GM12878 (cell line): ENCODE data around the gene NUFIP1. TPM values are rescaled to one million over a fixed set of nuclear protein-coding genes. Genes with fewer than 3 reads are reported as not detected.
"Not testable (repeated sequence)": the region's sequence is repeated elsewhere in the genome, so short reads cannot be mapped to it uniquely, and the experiment has no call there.

Experiments
- ATAC-seq: fragments of 200-7000 bp; cut with Tn5 transposase; 3 replicates; pipeline ENCODE4 v1.9.1; 2020; ENCODE audit warnings: mild to moderate bottlenecking, moderate library complexity
- BruUV-seq: library from RNA; stranded (reverse); fragments of 400-500 nt; replicated peaks from 2 replicates; lab custom pipeline; 2021; lab: Mats Ljungman, UMichigan
- CTCF ChIA-PET: fragments of 300-600 bp; sonication (Branson Sonifier 250); formaldehyde crosslinking; extraction: SDS; loops from one replicate; lab custom pipeline; 2021; ENCODE audit warnings: inconsistent platforms; lab: Yijun Ruan, JAX
- POLR2A ChIA-PET: fragments of 350-600 bp; formaldehyde crosslinking; extraction: SDS; loops from one replicate; lab custom pipeline; 2021; ENCODE audit warnings: inconsistent platforms; lab: Charles Lee
- RAD21 ChIA-PET: fragments of 300-600 bp; sonication (Branson Sonifier 250); formaldehyde crosslinking; loops from one replicate; lab custom pipeline; 2023; ENCODE audit warnings: antibody characterized with exemption; ENCODE audit not compliant: unreplicated experiment; lab: Charles Lee
- SMC1A ChIA-PET: fragments of 300-600 bp; sonication (Branson Sonifier 250); formaldehyde crosslinking; loops from one replicate; lab custom pipeline; 2023; ENCODE audit not compliant: unreplicated experiment, uncharacterized antibody; lab: Charles Lee
- DNase-seq: peaks from one replicate; pipeline ENCODE4 v3.0.0-alpha.2; 2011; ENCODE audit warnings: low read depth, low spot score
- FAIRE-seq: peaks from 3 replicates; lab custom pipeline; 2011; peaks lifted over from hg19 to GRCh38; lab: Jason Lieb, UNC
- H2AFZ ChIP-seq: 2 replicates; pipeline ENCODE4 v1.6.0; 2011; ENCODE audit warnings: low read depth, low read length, control low read depth; ENCODE audit not compliant: control insufficient read depth
- H3K27ac ChIP-seq: 2 replicates; pipeline ENCODE4 v1.5.1; 2011; ENCODE audit warnings: control low read depth; ENCODE audit not compliant: control insufficient read depth, insufficient read depth
- H3K27me3 ChIP-seq, 2 experiments: replicated peaks in 1 of 2; 2 replicates each; pipeline versions ENCODE4 v1.6.0 to v1.6.1; 2011; ENCODE audit warnings: low read length in 1 of 2; ENCODE audit not compliant: control insufficient read depth in 2 of 2, insufficient read depth in 2 of 2
- H3K36me3 ChIP-seq, 2 experiments: 2 replicates each; pipeline ENCODE4 v1.5.1; 2011; ENCODE audit warnings: low read length in 1 of 2; ENCODE audit not compliant: control insufficient read depth in 2 of 2, insufficient read depth in 2 of 2
- H3K4me1 ChIP-seq: 2 replicates; pipeline ENCODE4 v1.6.1; 2011; ENCODE audit warnings: mild to moderate bottlenecking, low read length, moderate library complexity, mixed read lengths; ENCODE audit not compliant: control insufficient read depth, insufficient read depth
- H3K4me2 ChIP-seq: 2 replicates; pipeline ENCODE4 v1.6.0; 2011; ENCODE audit warnings: control low read depth; ENCODE audit not compliant: control insufficient read depth, insufficient read depth
- H3K4me3 ChIP-seq: fragments of 200-600 bp; sonication (generic); 2 replicates; pipeline ENCODE4 v1.5.1; 2016
- H3K79me2 ChIP-seq: 2 replicates; pipeline ENCODE4 v1.6.0; 2011; ENCODE audit warnings: low read length; ENCODE audit not compliant: control insufficient read depth, insufficient read depth
- H3K9ac ChIP-seq: 2 replicates; pipeline ENCODE4 v1.8.0; 2011; ENCODE audit warnings: low read length, control low read depth, mixed read lengths; ENCODE audit not compliant: control insufficient read depth, insufficient read depth
- H3K9me3 ChIP-seq: replicated peaks from 3 replicates; pipeline ENCODE4 v1.5.1; 2011; ENCODE audit warnings: mild to moderate bottlenecking, low read length; ENCODE audit not compliant: control insufficient read depth, insufficient read depth
- H4K20me1 ChIP-seq: 2 replicates; pipeline ENCODE4 v1.6.0; 2011; ENCODE audit not compliant: control insufficient read depth, insufficient read depth
- BHLHE40 ChIP-seq, 2 experiments: fragments of 450-650 bp in 1 of 2; IDR thresholded peaks; 2 replicates each; pipeline ENCODE4 v1.6.1; 2011 to 2017; ENCODE audit warnings: low read depth in 2 of 2, borderline replicate concordance in 1 of 2, improper control_type of control experiment in 1 of 2, low read length in 1 of 2, mild to moderate bottlenecking in 1 of 2
- CHD2 ChIP-seq: IDR thresholded peaks from 2 replicates; pipeline ENCODE4 v1.6.1; 2011; ENCODE audit warnings: low read depth, low read length, improper control_type of control experiment, borderline replicate concordance
- E2F4 ChIP-seq: IDR thresholded peaks from 2 replicates; pipeline ENCODE4 v1.6.1; 2012; ENCODE audit warnings: low read depth, low read length, improper control_type of control experiment
- HDGF ChIP-seq: fragments of 450-650 bp; IDR thresholded peaks from 2 replicates; pipeline ENCODE4 v1.6.1; 2016; ENCODE audit warnings: antibody characterized with exemption
- IRF3 ChIP-seq: fragments of 450-650 bp; IDR thresholded peaks from 2 replicates; pipeline ENCODE4 v1.6.1; 2014; ENCODE audit warnings: mild to moderate bottlenecking
- IRF4 ChIP-seq: IDR thresholded peaks from 2 replicates; pipeline ENCODE4 v1.6.1; 2011; ENCODE audit warnings: low read depth, low read length
- MAX ChIP-seq: IDR thresholded peaks from 2 replicates; pipeline ENCODE4 v1.6.1; 2012; ENCODE audit warnings: low read depth, low read length, improper control_type of control experiment
- MEF2B ChIP-seq: fragments of 450-650 bp; IDR thresholded peaks from 2 replicates; pipeline ENCODE4 v1.6.1; 2018; ENCODE audit warnings: mild to moderate bottlenecking, moderate library complexity; ENCODE audit not compliant: partially characterized antibody, poor library complexity, severe bottlenecking
- MYB ChIP-seq: fragments of 150-350 bp; IDR thresholded peaks from 2 replicates; pipeline ENCODE4 v1.6.1; 2014; ENCODE audit warnings: mild to moderate bottlenecking, low read depth, low read length, borderline replicate concordance
- NBN ChIP-seq: fragments of 450-650 bp; IDR thresholded peaks from 2 replicates; pipeline ENCODE4 v1.6.1; 2016
- PAX8 ChIP-seq: fragments of 450-650 bp; IDR thresholded peaks from 2 replicates; pipeline ENCODE4 v1.6.1; 2017; ENCODE audit warnings: mild to moderate bottlenecking, moderate library complexity
- SMARCA5 ChIP-seq: fragments of 450-650 bp; IDR thresholded peaks from 2 replicates; pipeline ENCODE4 v1.6.1; 2017; ENCODE audit warnings: mild to moderate bottlenecking
- ZNF384 ChIP-seq: IDR thresholded peaks from 2 replicates; pipeline ENCODE4 v1.6.1; 2012; ENCODE audit warnings: low read depth, mild to moderate bottlenecking, low read length, improper control_type of control experiment, borderline replicate concordance
- WGBS: methylation state at CpG from one replicate; pipeline ENCODE4 v1.1.6; 2016; ENCODE audit warnings: low lambda C conversion rate; ENCODE audit not compliant: insufficient replicate concordance, insufficient coverage; ENCODE audit errors: missing lambda C conversion rate; 5-methylcytosine and 5-hydroxymethylcytosine counted together
- in situ Hi-C: fragments of 300-500 bp; cut with MboI; formaldehyde crosslinking; loops from 9 replicates; pipeline ENCODE4 v1.14.3; 2018; ENCODE audit warnings: mixed read lengths
- intact Hi-C: fragments of 100-400 bp; cut with micrococcal nuclease; formaldehyde crosslinking; loops from one replicate; pipeline ENCODE4 v1.14.2; 2022; ENCODE audit not compliant: unreplicated experiment
- polyA plus RNA-seq, 11 experiments: library from polyadenylated mRNA; depleted of rRNA in 4 of 11; unstranded in 6 of 11; stranded (reverse) in 5 of 11; fragments of >200 nt; fragmentation: Nextera tagmentation in 4 of 11; fragmentation: Illumina TruSeq in 1 of 11; extraction: Ambion mirVana in 4 of 11; extraction: Trizol in 1 of 11; gene quantifications; 1 replicate in 1 of 11; 2 replicates in 10 of 11; pipeline versions ENCODE4 v1.2.1 to v1.2.3, GENCODE V29; 2011 to 2016; ENCODE audit warnings: inconsistent platforms in 2 of 11, missing spikeins in 2 of 11, low read depth in 1 of 11
- total RNA-seq, 4 experiments: library from RNA; depleted of rRNA in 3 of 4; stranded (reverse); fragments of >200 nt in 3 of 4; fragmentation: Illumina TruSeq in 1 of 4; extraction: Trizol in 1 of 4; gene quantifications; 2 replicates each; pipeline versions ENCODE4 v1.2.1 to v1.2.3, GENCODE V29; 2013 to 2021

The NUFIP1 gene
- total and polyA plus RNA-seq, 10 of the 15 experiments (the other 5 are each of a cell fraction or from before 2014, with no cell fraction given), result 2.5 to 11.2 (median 7.0) TPM

- H3K4me2 ChIP-seq, RAD21 ChIA-PET, ATAC-seq, H3K9ac ChIP-seq, BruUV-seq, H3K27me3 ChIP-seq, DNase-seq, H3K27ac ChIP-seq, intact Hi-C loops, CTCF ChIA-PET, H4K20me1 ChIP-seq, in situ Hi-C loops, POLR2A ChIA-PET, H3K4me1 ChIP-seq, FAIRE-seq, H3K36me3 ChIP-seq, H3K4me3 ChIP-seq, H2AFZ ChIP-seq, H3K9me3 ChIP-seq, H3K79me2 ChIP-seq: not testable (repeated sequence)
- WGBS, result 96% methylated on average over 7 of the region's 7 CpGs
- SMC1A ChIA-PET, result interaction anchor here (1.4 kb wide), 1 partner anchor 15 kb away, joined by 3 read pairs; no protein-coding TSS in a partner anchor
Observed at GRCh38 chr13:45019981-45020380, 30.7 kb upstream of the NUFIP1 start.

GRCh38 chr13:45016792-45017425, 27.6 kb upstream of the NUFIP1 start:
- H3K36me3 ChIP-seq, result peaks cover 0 to 6% of the 10 kb centered on the region in 2 experiments; a peak in 2 of 4 replicates

More at GRCh38 chr13:45016792-45017425, 27.6 kb upstream of the NUFIP1 start:
- no peaks in the 10 kb centered on the region for H3K4me1 ChIP-seq
- no peak overlapping the region for H3K4me2 ChIP-seq
- no peak overlapping the region for H3K27ac ChIP-seq
- no peak for TF ChIP-seq E2F4
- TF ChIP-seq SMARCA5, result no peak
- no peak for TF ChIP-seq PAX8
- no peak for TF ChIP-seq MYB
- TF ChIP-seq IRF3, result no peak
- no peak for TF ChIP-seq MEF2B
- TF ChIP-seq ZNF384, result no peak
- TF ChIP-seq IRF4, result no peak
- no peak for TF ChIP-seq MAX
- TF ChIP-seq NBN, result no peak
- TF ChIP-seq CHD2, result no peak
- no peak for TF ChIP-seq BHLHE40 (IDR thresholded peaks at IDR 0.05; ENCODE audit: borderline replicate concordance in 1 of 2, low read depth in 2 of 2, low read length in 1 of 2)
- TF ChIP-seq HDGF, result no peak
- in situ Hi-C loops (no loop called here), intact Hi-C loops (no loop called here)
- H4K20me1 ChIP-seq, result no peaks in the 10 kb centered on the region
- no peak overlapping the region for H3K9ac ChIP-seq
- ChIA-PET POLR2A (interaction anchor here (0.6 kb wide), 1 partner anchor 507 kb away, joined by 7 read pairs; no protein-coding TSS in a partner anchor), CTCF (interaction anchor here (0.7 to 1.6 kb wide), 4 partner anchors 9 to 533 kb away, joined by 3 to 5 read pairs (median 4); no protein-coding TSS in a partner anchor), RAD21 (no interaction called here), SMC1A (interaction anchor here (1.9 kb wide), 1 partner anchor 10 kb away, joined by 5 read pairs; no protein-coding TSS in a partner anchor)
- BruUV-seq, result no TSS peak
- H2AFZ ChIP-seq, result no peak overlapping the region
- no peaks in the 10 kb centered on the region for H3K9me3 ChIP-seq
- FAIRE-seq (no peak), ATAC-seq (no peak), DNase-seq (no peak)
- no peaks in the 10 kb centered on the region for H3K27me3 ChIP-seq
- WGBS, result 88% methylated on average over 3 of the region's 3 CpGs
- no peak overlapping the region for H3K4me3 ChIP-seq
- H3K79me2 ChIP-seq, result no peaks in the 10 kb centered on the region
